Sigmoid colon (tissue), 7 donors: ENCODE results near the gene TRIM4. TPM values are rescaled to one million over a fixed set of nuclear protein-coding genes. Genes with fewer than 3 reads are reported as not detected.

ENCODE experiments used
- DNase-seq: peaks from one replicate; pipeline ENCODE4 v3.0.0-alpha.2; 2019
- H3K27ac ChIP-seq, 4 donors: fragments of 200-600 bp; sonication (generic); one replicate each; pipeline ENCODE4 v1.5.1; 2016 to 2019; ENCODE audit warnings: mild to moderate bottlenecking in 1 of 4
- H3K27me3 ChIP-seq, 3 donors: fragments of 200-600 bp; sonication (generic); one replicate each; pipeline ENCODE4 v1.5.1; 2019; ENCODE audit warnings: mild to moderate bottlenecking in 1 of 3
- H3K36me3 ChIP-seq, 4 donors: fragments of 200-600 bp; sonication (generic); one replicate each; pipeline ENCODE4 v1.5.1; 2016 to 2019
- H3K4me1 ChIP-seq, 4 donors: fragments of 200-600 bp; sonication (generic); one replicate each; pipeline ENCODE4 v1.5.1; 2017 to 2019
- H3K4me3 ChIP-seq, 4 donors: fragments of 200-600 bp; sonication (generic); one replicate each; pipeline ENCODE4 v1.5.1; 2017 to 2019; ENCODE audit warnings: mild to moderate bottlenecking in 2 of 4, moderate library complexity in 1 of 4
- H3K9me3 ChIP-seq, 4 donors: fragments of 200-600 bp in 3 of 4; sonication (generic) in 3 of 4; one replicate each; pipeline versions ENCODE4 v1.5.1 to v1.6.1; 2013 to 2019
- EP300 ChIP-seq, 4 donors: sonication (generic); formaldehyde crosslinking; IDR thresholded peaks; one replicate each; pipeline ENCODE4 v1.6.1; 2017; ENCODE audit warnings: antibody characterized with exemption in 4 of 4
- POLR2A ChIP-seq, 2 donors: fragments of 450-650 bp; IDR thresholded peaks; one replicate each; pipeline ENCODE4 v1.6.1; 2016; ENCODE audit warnings: antibody characterized with exemption in 2 of 2, mild to moderate bottlenecking in 2 of 2, moderate library complexity in 2 of 2
- POLR2AphosphoS5 ChIP-seq, 4 donors: sonication (generic); formaldehyde crosslinking; IDR thresholded peaks; one replicate each; pipeline ENCODE4 v1.6.1; 2017; ENCODE audit warnings: antibody characterized with exemption in 4 of 4
- WGBS, 2 donors: extraction: QIAGEN DNeasy Blood & Tissue Kit; methylation state at CpG; one replicate each; pipeline ENCODE4 v1.1.7; 2013; 5-methylcytosine and 5-hydroxymethylcytosine counted together
- intact Hi-C: fragments of 100-400 bp; cut with DNase I; formaldehyde crosslinking; loops from one replicate; pipeline ENCODE4 v1.15.1; 2023
- polyA plus RNA-seq, 3 donors: library from polyadenylated mRNA; stranded (reverse); fragments of 200-250 nt; gene quantifications; one replicate each; pipeline ENCODE4 v1.2.3, GENCODE V29; 2013
- total RNA-seq, 4 donors: library from RNA; depleted of rRNA; stranded (reverse); fragments of >200 nt; gene quantifications; one replicate each; pipeline ENCODE4 v1.1.0, GENCODE V29; 2016
- TF ChIP-seq, protein P1 (sequence below), 4 experiments: fragments of 450-650 bp in 3 of 4; fragments of 200-600 bp in 1 of 4; IDR thresholded peaks; one replicate each; pipeline ENCODE4 v1.5.1; 2016 to 2019; ENCODE audit warnings: antibody characterized with exemption in 4 of 4, mild to moderate bottlenecking in 3 of 4, moderate library complexity in 2 of 4
- donor health status: healthy with polysubstance abuse.
- donor health status: Bipolar disorder and iron deficiency.
- donor health status: healthy.

Gene TRIM4
- total and polyA plus RNA-seq, 7 donors: 12.5 to 33.2 (median 21.9) TPM

DNA sequence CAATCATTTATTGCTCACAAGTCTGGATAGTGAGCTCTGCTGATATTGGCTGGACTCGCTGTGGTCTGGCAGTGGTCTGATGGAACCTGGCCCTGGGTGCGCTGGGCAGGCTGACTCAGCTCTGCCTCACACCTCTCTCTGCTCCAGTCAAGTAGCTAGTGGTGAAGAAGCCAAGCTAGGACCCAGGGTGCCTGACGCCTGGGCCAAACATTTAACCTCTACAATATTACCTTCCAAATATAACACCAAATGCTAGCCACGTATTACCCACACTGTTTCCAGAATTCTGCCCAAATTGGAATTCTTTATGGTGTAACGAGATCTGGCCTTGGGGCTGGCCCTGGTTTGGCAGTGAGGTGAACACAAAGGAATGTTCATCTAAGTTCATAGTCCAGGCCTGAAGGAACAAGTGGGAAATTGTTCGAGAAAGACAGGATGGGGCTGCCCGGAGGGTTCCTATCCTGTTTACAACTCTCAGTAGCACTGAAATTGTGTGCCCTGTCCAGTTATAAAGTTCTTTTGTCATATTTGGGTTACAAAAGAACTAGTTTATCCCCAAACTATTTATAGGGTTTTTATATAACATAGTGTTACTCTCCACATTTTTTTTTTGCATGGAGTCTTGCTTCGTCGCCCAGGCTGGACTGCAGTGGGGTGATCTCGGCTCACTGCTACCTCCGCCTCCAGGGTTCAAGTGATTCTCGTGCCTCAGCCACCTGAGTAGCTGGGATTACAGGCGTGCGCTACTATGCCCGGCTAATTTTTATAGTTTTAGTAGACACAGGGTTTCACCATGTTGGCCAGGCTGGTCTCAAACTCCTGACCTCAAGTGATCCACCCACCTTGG lies 58.8 kb downstream of the TRIM4 start:
- Histone ChIP-seq H3K4me1 (no peaks in the 10 kb centered on the region), H3K27me3 (no peaks in the 10 kb centered on the region), H3K27ac (peak overlapping the region in 2 of 4 donors; percentile 22 to 38), H3K9me3 (peaks cover 0 to 6% (median 1%) of the 10 kb centered on the region in 4 donors), H3K4me3 (no peak overlapping the region), H3K36me3 (no peaks in the 10 kb centered on the region)
- TF ChIP-seq, protein P1, sequence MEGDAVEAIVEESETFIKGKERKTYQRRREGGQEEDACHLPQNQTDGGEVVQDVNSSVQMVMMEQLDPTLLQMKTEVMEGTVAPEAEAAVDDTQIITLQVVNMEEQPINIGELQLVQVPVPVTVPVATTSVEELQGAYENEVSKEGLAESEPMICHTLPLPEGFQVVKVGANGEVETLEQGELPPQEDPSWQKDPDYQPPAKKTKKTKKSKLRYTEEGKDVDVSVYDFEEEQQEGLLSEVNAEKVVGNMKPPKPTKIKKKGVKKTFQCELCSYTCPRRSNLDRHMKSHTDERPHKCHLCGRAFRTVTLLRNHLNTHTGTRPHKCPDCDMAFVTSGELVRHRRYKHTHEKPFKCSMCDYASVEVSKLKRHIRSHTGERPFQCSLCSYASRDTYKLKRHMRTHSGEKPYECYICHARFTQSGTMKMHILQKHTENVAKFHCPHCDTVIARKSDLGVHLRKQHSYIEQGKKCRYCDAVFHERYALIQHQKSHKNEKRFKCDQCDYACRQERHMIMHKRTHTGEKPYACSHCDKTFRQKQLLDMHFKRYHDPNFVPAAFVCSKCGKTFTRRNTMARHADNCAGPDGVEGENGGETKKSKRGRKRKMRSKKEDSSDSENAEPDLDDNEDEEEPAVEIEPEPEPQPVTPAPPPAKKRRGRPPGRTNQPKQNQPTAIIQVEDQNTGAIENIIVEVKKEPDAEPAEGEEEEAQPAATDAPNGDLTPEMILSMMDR (IDR thresholded peaks at IDR 0.05): no peak
- no peak for TF ChIP-seq POLR2AphosphoS5 (IDR thresholded peaks at IDR 0.05)
- TF ChIP-seq EP300 (IDR thresholded peaks at IDR 0.05): no peak
- no peak for TF ChIP-seq POLR2A (IDR thresholded peaks at IDR 0.05)
- DNase-seq: no peak
- 68 to 81% methylated on average over 15 of the region's 15 CpGs for WGBS, 2 donors
- intact Hi-C loops: no loop called here

DNA sequence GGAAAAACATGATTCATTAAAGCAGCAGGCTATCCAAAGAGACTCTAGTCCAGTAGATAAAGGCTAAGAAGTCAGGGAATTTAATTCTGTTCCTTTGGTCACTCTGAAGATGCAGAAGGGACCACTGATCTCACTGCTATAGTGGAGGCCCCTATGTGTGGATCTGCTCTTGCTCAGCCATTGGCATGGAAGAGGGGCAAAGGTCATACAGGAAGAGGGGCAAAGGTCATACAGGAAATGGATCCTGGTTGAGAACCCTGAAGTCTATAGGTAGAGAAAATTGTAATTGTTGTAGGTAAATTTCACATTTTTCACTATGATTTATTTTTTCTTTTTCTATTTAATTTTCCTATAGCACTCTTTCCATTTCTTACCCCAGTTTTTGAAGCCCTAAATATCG lies 64.1 kb downstream of the TRIM4 start:
- no peak overlapping the region for H3K4me3 ChIP-seq
- no peaks in the 10 kb centered on the region for H3K27me3 ChIP-seq
- no peaks in the 10 kb centered on the region for H3K36me3 ChIP-seq
- intact Hi-C loops: no loop called here
- DNase-seq: no peak
- H3K9me3 ChIP-seq: no peaks in the 10 kb centered on the region
- H3K4me1 ChIP-seq: no peaks in the 10 kb centered on the region
- H3K27ac ChIP-seq: no peak overlapping the region
- 89 to 92% methylated on average over 1 of the region's 1 CpG for WGBS, 2 donors
- TF ChIP-seq EP300 (IDR thresholded peaks at IDR 0.05) (no peak), POLR2AphosphoS5 (IDR thresholded peaks at IDR 0.05) (no peak), POLR2A (IDR thresholded peaks at IDR 0.05) (no peak)
- TF ChIP-seq, protein P1 (IDR thresholded peaks at IDR 0.05): no peak

DNA sequence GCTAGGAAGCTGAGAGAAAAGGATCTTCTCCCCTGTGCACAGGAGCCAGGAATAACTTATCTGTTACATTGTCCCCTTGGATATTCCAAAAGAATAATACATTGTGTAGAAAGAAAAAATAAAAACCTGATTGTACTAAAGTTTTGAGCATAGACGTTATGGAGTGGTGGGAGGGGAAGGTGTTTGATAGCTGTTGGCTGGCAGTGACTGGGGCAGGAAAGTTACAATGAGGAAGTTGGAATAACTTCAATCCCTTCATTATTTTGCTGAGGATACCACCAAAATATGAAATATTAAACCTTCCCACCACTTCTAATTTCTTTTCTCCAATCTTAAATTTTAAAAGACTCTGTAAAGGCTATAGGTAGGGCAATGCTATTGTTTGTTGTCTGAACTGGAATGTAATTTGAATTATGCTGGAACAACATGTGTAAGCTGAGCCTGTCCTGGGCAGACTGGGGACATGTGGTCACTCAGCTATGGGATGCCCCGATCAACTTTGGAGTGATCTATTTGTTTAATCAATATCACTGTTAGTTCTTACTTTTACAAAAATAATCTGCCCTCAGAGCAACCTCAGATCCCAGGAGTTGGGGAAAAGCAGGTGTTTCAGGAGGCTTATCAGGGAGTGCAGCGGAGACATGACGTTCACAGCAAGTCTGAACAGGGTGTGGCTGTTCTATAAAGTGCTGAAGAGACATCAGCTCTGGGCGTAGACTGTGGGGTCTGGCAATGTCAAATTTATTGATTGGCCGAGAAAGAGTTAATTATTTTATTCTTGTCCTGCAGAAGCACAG lies 70.7 kb downstream of the TRIM4 start:
- H3K4me1 ChIP-seq: no peaks in the 10 kb centered on the region
- no peak for DNase-seq
- no peak overlapping the region for H3K27ac ChIP-seq
- H3K9me3 ChIP-seq: no peaks in the 10 kb centered on the region
- 14 to 63% methylated on average over 6 of the region's 6 CpGs for WGBS, 2 donors
- no peaks in the 10 kb centered on the region for H3K27me3 ChIP-seq
- H3K36me3 ChIP-seq: no peaks in the 10 kb centered on the region
- H3K4me3 ChIP-seq: no peak overlapping the region
- TF ChIP-seq POLR2A (IDR thresholded peaks at IDR 0.05): no peak
- no peak for TF ChIP-seq POLR2AphosphoS5 (IDR thresholded peaks at IDR 0.05)
- no peak for TF ChIP-seq EP300 (IDR thresholded peaks at IDR 0.05)
- TF ChIP-seq, protein P1 (IDR thresholded peaks at IDR 0.05): no peak
- intact Hi-C loops: no loop called here

DNA sequence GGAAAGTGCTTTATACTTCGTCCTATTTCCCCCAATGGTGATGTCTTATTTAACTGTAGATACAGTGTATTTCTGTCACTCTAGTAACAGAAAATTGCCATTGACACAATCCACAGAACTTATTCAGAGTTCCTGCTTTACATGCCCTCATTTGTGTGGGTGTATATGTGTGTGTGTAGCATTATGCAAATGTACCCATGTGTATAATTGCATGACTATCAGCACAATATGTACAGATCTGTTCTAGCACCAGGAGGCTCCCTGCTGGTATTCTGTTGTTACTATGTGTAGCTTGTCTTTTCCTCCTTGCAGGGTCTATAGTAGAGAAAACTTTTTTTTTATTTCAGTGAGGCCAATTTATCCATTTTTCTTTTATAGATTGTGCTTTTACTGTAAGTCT lies 75.0 kb downstream of the TRIM4 start:
- 78 to 88% methylated on average over 1 of the region's 1 CpG for WGBS, 2 donors
- H3K4me3 ChIP-seq: no peak overlapping the region
- H3K4me1 ChIP-seq: no peaks in the 10 kb centered on the region
- H3K27ac ChIP-seq: no peak overlapping the region
- DNase-seq: no peak
- intact Hi-C loops: no loop called here
- no peaks in the 10 kb centered on the region for H3K9me3 ChIP-seq
- no peak for TF ChIP-seq EP300 (IDR thresholded peaks at IDR 0.05)
- TF ChIP-seq POLR2AphosphoS5 (IDR thresholded peaks at IDR 0.05): no peak
- no peak for TF ChIP-seq POLR2A (IDR thresholded peaks at IDR 0.05)
- TF ChIP-seq, protein P1 (IDR thresholded peaks at IDR 0.05): no peak
- H3K27me3 ChIP-seq: no peaks in the 10 kb centered on the region
- H3K36me3 ChIP-seq: no peaks in the 10 kb centered on the region
